ENCODE data around the gene SLC39A5.
"Not testable (repeated sequence)": the region's sequence is repeated elsewhere in the genome, so short reads cannot be mapped to it uniquely, and the experiment has no call there.

Gene SLC39A5

GRCh38 chr12:56278905-56279304, 49.1 kb downstream of the SLC39A5 start:
- no peak for DNase-seq (ENCODE audit: low spot score)

GRCh38 chr12:56280849-56281248, 51.0 kb downstream of the SLC39A5 start:
- no peak for DNase-seq (ENCODE audit: low spot score)

- DNase-seq (ENCODE audit: low spot score): no peak
These were observed 52.2 kb downstream of the SLC39A5 start for GRCh38 chr12:56282030-56282429.

GRCh38 chr12:56282579-56282978, 52.7 kb downstream of the SLC39A5 start:
- DNase-seq (ENCODE audit: low spot score): no peak

- DNase-seq (ENCODE audit: low spot score): not testable (repeated sequence)
These were observed 54.4 kb downstream of the SLC39A5 start for GRCh38 chr12:56284263-56284662.

- no peak for DNase-seq (ENCODE audit: low spot score)
These were observed 56.4 kb downstream of the SLC39A5 start for GRCh38 chr12:56286044-56286830.
